GM06990 (cell line): ENCODE results near the gene SEH1L.

Source experiments
- DNase-seq: peaks from one replicate; pipeline ENCODE4 v3.0.0-alpha.2; 2011; ENCODE audit not compliant: insufficient read length; ENCODE audit errors: extremely low read depth
- H3K27me3 ChIP-seq: replicated peaks from 2 replicates; pipeline ENCODE4 v1.6.0; 2011; ENCODE audit warnings: low read length; ENCODE audit not compliant: control insufficient read depth, insufficient read depth
- H3K36me3 ChIP-seq: 2 replicates; pipeline ENCODE4 v1.5.1; 2011; ENCODE audit warnings: low read length; ENCODE audit not compliant: control insufficient read depth, insufficient read depth
- H3K4me3 ChIP-seq: replicated peaks from 2 replicates; pipeline ENCODE4 v1.5.1; 2011; ENCODE audit warnings: low read depth, mild to moderate bottlenecking, control low read depth, low read length
- CTCF ChIP-seq: IDR thresholded peaks from 2 replicates; pipeline ENCODE4 v1.5.1; 2011; ENCODE audit warnings: low read length, control low read depth, mild to moderate bottlenecking, inconsistent platforms; ENCODE audit not compliant: insufficient read depth, poor library complexity, severe bottlenecking

Gene SEH1L

GRCh38 chr18:12908706-12909105, 39.1 kb upstream of the SEH1L start:
- no peak overlapping the region for H3K4me3 ChIP-seq
- DNase-seq = no peak
- no peaks in the 10 kb centered on the region for H3K36me3 ChIP-seq
- peaks cover 3% of the 10 kb centered on the region for H3K27me3 ChIP-seq
- no peak for TF ChIP-seq CTCF

GRCh38 chr18:12911025-12911928, 36.5 kb upstream of the SEH1L start:
- DNase-seq = peak; percentile 63
- Histone ChIP-seq H3K36me3 (no peaks in the 10 kb centered on the region), H3K27me3 (peaks cover 3% of the 10 kb centered on the region), H3K4me3 (peak overlapping the region; percentile 33)
- TF ChIP-seq CTCF = no peak

GRCh38 chr18:12911929-12912703, 35.7 kb upstream of the SEH1L start:
- no peak for TF ChIP-seq CTCF
- Histone ChIP-seq H3K27me3 (peaks cover 1% of the 10 kb centered on the region; the same call in 1 of the 2 replicates), H3K4me3 (no peak overlapping the region), H3K36me3 (no peaks in the 10 kb centered on the region)
- no peak for DNase-seq

GRCh38 chr18:12921178-12921577, 26.6 kb upstream of the SEH1L start:
- no peaks in the 10 kb centered on the region; the same call in 1 of the 2 replicates for H3K27me3 ChIP-seq
- no peak for DNase-seq
- no peaks in the 10 kb centered on the region for H3K36me3 ChIP-seq
- H3K4me3 ChIP-seq = no peak overlapping the region
- no peak for TF ChIP-seq CTCF

- Histone ChIP-seq H3K27me3 (no peaks in the 10 kb centered on the region; the same call in 1 of the 2 replicates), H3K4me3 (no peak overlapping the region), H3K36me3 (no peaks in the 10 kb centered on the region)
- DNase-seq = no peak
- no peak for TF ChIP-seq CTCF
These were observed 25.5 kb upstream of the SEH1L start for GRCh38 chr18:12922266-12922665.
